Adrenal gland (tissue), 5 donors: Measurements from ENCODE around the gene APBB2.

Source experiments
- CTCF ChIP-seq, 6 experiments: fragments of 450-650 bp in 4 of 6; fragments of 200-600 bp in 2 of 6; sonication (generic) in 1 of 6; IDR thresholded peaks; 1 replicate in 5 of 6; 2 replicates in 1 of 6; pipeline versions ENCODE4 v1.5.1 to v1.8.0; 2016 to 2021; ENCODE audit warnings: antibody characterized with exemption in 6 of 6, mild to moderate bottlenecking in 2 of 6, moderate library complexity in 1 of 6
- POLR2A ChIP-seq, 2 donors: fragments of 450-650 bp; IDR thresholded peaks; one replicate each; pipeline ENCODE4 v1.6.1; 2017; ENCODE audit warnings: antibody characterized with exemption in 2 of 2, mild to moderate bottlenecking in 2 of 2, moderate library complexity in 1 of 2
- donor health status: DM: no; HTN: no; CAD: no.

- TF ChIP-seq CTCF (IDR thresholded peaks at IDR 0.05) = no peak
- TF ChIP-seq POLR2A (IDR thresholded peaks at IDR 0.05) = no peak
Measured at GRCh38 chr4:41060352-41061334, 153.7 kb downstream of the APBB2 start.
